NOMO-1 (cell line): ENCODE results near the gene ACAD8.
"Not testable (repeated sequence)": the region's sequence is repeated elsewhere in the genome, so short reads cannot be mapped to it uniquely, and the experiment has no call there.

Experiments used
- DNase-seq, 2 experiments: peaks; one replicate each; lab custom pipeline; 2025; ENCODE audit not compliant: unreplicated experiment in 2 of 2; lab: John Stamatoyannopoulos, UW

The ACAD8 gene

GRCh38 chr11:134237557-134237922, 15.8 kb upstream of the ACAD8 start:
- DNase-seq: no peak

GRCh38 chr11:134238956-134239355, 14.4 kb upstream of the ACAD8 start:
- no peak for DNase-seq

GRCh38 chr11:134240592-134240991, 12.8 kb upstream of the ACAD8 start:
- no peak for DNase-seq

GRCh38 chr11:134242376-134242775, 11.0 kb upstream of the ACAD8 start:
- no peak for DNase-seq

- no peak for DNase-seq
Observed at GRCh38 chr11:134243913-134244312, 9.5 kb upstream of the ACAD8 start.

- DNase-seq: no peak
Observed at GRCh38 chr11:134244593-134244992, 8.8 kb upstream of the ACAD8 start.

GRCh38 chr11:134245434-134245833, 7.9 kb upstream of the ACAD8 start:
- no peak for DNase-seq

- DNase-seq: no peak
Observed at GRCh38 chr11:134246100-134246499, 7.3 kb upstream of the ACAD8 start.

- DNase-seq: no peak
Observed at GRCh38 chr11:134246678-134247077, 6.7 kb upstream of the ACAD8 start.

GRCh38 chr11:134248910-134249480, 4.4 kb upstream of the ACAD8 start:
- DNase-seq: no peak

- peak; percentile 10 to 20 for DNase-seq
Observed at GRCh38 chr11:134250246-134250645, 3.1 kb upstream of the ACAD8 start.

- DNase-seq: no peak
Observed at GRCh38 chr11:134250675-134251074, 2.7 kb upstream of the ACAD8 start.

- peak; percentile 42 to 54 for DNase-seq
Observed at GRCh38 chr11:134252346-134253187, 801 bp upstream of the ACAD8 start.

- DNase-seq: peak in 1 of 2 experiments; percentile 50
Observed at GRCh38 chr11:134254433-134255183, 1.2 kb downstream of the ACAD8 start.

- not testable (repeated sequence) for DNase-seq
Observed at GRCh38 chr11:134255184-134255561, 1.8 kb downstream of the ACAD8 start.

- DNase-seq: no peak
Observed at GRCh38 chr11:134257101-134257500, 3.7 kb downstream of the ACAD8 start.

GRCh38 chr11:134258577-134258976, 5.2 kb downstream of the ACAD8 start:
- DNase-seq: no peak

- DNase-seq: peak; percentile 68 to 95
Observed at GRCh38 chr11:134260503-134260902, 7.1 kb downstream of the ACAD8 start.

GRCh38 chr11:134260983-134261382, 7.6 kb downstream of the ACAD8 start:
- DNase-seq: no peak

GRCh38 chr11:134261626-134262488, 8.5 kb downstream of the ACAD8 start:
- peak in 1 of 2 experiments; percentile 9 for DNase-seq
